HG03575 (cell line): Measurements from ENCODE around the gene SLC10A1.

Experiments used
- ATAC-seq: cut with Tn5 transposase; IDR thresholded peaks from one replicate; pipeline ENCODE4 v1.9.1; 2021; ENCODE audit not compliant: unreplicated experiment, insufficient number of reproducible peaks, low FRiP score; ENCODE audit errors: extremely low read depth

SLC10A1 gene

GRCh38 chr14:69773571-69774276, 23.3 kb downstream of the SLC10A1 start:
- ATAC-seq, result no peak

GRCh38 chr14:69772082-69773017, 24.7 kb downstream of the SLC10A1 start:
- ATAC-seq, result no peak

GRCh38 chr14:69771136-69771535, 25.9 kb downstream of the SLC10A1 start:
- ATAC-seq, result no peak

GRCh38 chr14:69770559-69770958, 26.5 kb downstream of the SLC10A1 start:
- no peak for ATAC-seq

- no peak for ATAC-seq
Measured at GRCh38 chr14:69769623-69770022, 27.4 kb downstream of the SLC10A1 start.

GRCh38 chr14:69768873-69769272, 28.2 kb downstream of the SLC10A1 start:
- no peak for ATAC-seq

- no peak for ATAC-seq
Measured at GRCh38 chr14:69767369-69767999, 29.6 kb downstream of the SLC10A1 start.

- ATAC-seq, result peak; percentile 52
Measured at GRCh38 chr14:69766984-69767368, 30.1 kb downstream of the SLC10A1 start, which contains the start of gene SRSF5. TSS of gene SRSF5 (plus strand) at chr14:69767142. CDS start at chr14:69768157, 1,015 bp downstream.

- no peak for ATAC-seq
Measured at GRCh38 chr14:69763761-69764510, 33.1 kb downstream of the SLC10A1 start.

- ATAC-seq, result no peak
Measured at GRCh38 chr14:69760810-69761209, 36.2 kb downstream of the SLC10A1 start.

- ATAC-seq, result no peak
Measured at GRCh38 chr14:69756298-69756697, 40.7 kb downstream of the SLC10A1 start.

GRCh38 chr14:69755784-69756183, 41.3 kb downstream of the SLC10A1 start:
- no peak for ATAC-seq

- no peak for ATAC-seq
Measured at GRCh38 chr14:69755296-69755695, 41.7 kb downstream of the SLC10A1 start.

- ATAC-seq, result no peak
Measured at GRCh38 chr14:69754487-69754886, 42.6 kb downstream of the SLC10A1 start.

GRCh38 chr14:69753860-69754259, 43.2 kb downstream of the SLC10A1 start:
- no peak for ATAC-seq

GRCh38 chr14:69752773-69753172, 44.3 kb downstream of the SLC10A1 start:
- ATAC-seq, result no peak

GRCh38 chr14:69750495-69750894, 46.5 kb downstream of the SLC10A1 start:
- no peak for ATAC-seq

GRCh38 chr14:69749956-69750355, 47.1 kb downstream of the SLC10A1 start:
- no peak for ATAC-seq

GRCh38 chr14:69741055-69741454, 56.0 kb downstream of the SLC10A1 start:
- no peak for ATAC-seq
